HEK293 (cell line): ENCODE results near the gene UVSSA.

Experiments used
- CTCF ChIA-PET: fragments of 350-600 bp; formaldehyde crosslinking; extraction: SDS; loops from one replicate; lab custom pipeline; 2021; ENCODE audit warnings: antibody characterized with exemption; lab: Yijun Ruan, JAX
- POLR2A ChIA-PET: fragments of 300-600 bp; formaldehyde crosslinking; extraction: SDS; loops from one replicate; lab custom pipeline; 2020; ENCODE audit warnings: antibody characterized with exemption, inconsistent platforms; lab: Yijun Ruan, JAX
- H3K27ac ChIP-seq: fragments of 200-500 bp; sonication (Bioruptor generic); 2 replicates; pipeline ENCODE4 v1.5.1; 2014; ENCODE audit warnings: low read depth, low read length, control low read depth, inconsistent platforms; ENCODE audit errors: extremely low read depth
- H3K36me3 ChIP-seq, 2 experiments: fragments of 200-500 bp in 1 of 2; sonication (Bioruptor generic) in 1 of 2; 1 replicate in 1 of 2; 2 replicates in 1 of 2; pipeline ENCODE4 v1.5.1; 2014 to 2017; ENCODE audit warnings: inconsistent platforms in 2 of 2, low read length in 2 of 2; ENCODE audit not compliant: control insufficient read depth in 2 of 2, insufficient read depth in 1 of 2
- H3K4me1 ChIP-seq: fragments of 200-500 bp; sonication (Bioruptor generic); 2 replicates; pipeline ENCODE4 v1.5.1; 2014; ENCODE audit warnings: mild to moderate bottlenecking, low read length, inconsistent platforms; ENCODE audit not compliant: control insufficient read depth, insufficient read depth
- H3K4me3 ChIP-seq: 2 replicates; pipeline ENCODE4 v1.5.1; 2011; ENCODE audit warnings: low read depth, mild to moderate bottlenecking, control low read depth, low read length, moderate library complexity
- H3K9me3 ChIP-seq: fragments of 200-500 bp; sonication (Bioruptor generic); 2 replicates; pipeline ENCODE4 v1.5.1; 2014; ENCODE audit warnings: low read depth, low read length, inconsistent platforms; ENCODE audit not compliant: control insufficient read depth, insufficient read depth
- GFI1B ChIP-seq: fragments of 450-650 bp; formaldehyde crosslinking; IDR thresholded peaks from 2 replicates; pipeline ENCODE4 v1.5.1; 2016; ENCODE audit warnings: missing biosample characterization, missing genetic modification characterization
- PRDM1 ChIP-seq: fragments of 450-650 bp; formaldehyde crosslinking; IDR thresholded peaks from 2 replicates; pipeline ENCODE4; 2016; ENCODE audit warnings: missing biosample characterization, missing genetic modification characterization
- SCRT2 ChIP-seq: fragments of 450-650 bp; formaldehyde crosslinking; IDR thresholded peaks from 2 replicates; pipeline ENCODE4 v1.5.1; 2016; ENCODE audit warnings: missing biosample characterization, missing genetic modification characterization
- ZBTB20 ChIP-seq: fragments of 450-650 bp; formaldehyde crosslinking; IDR thresholded peaks from 2 replicates; pipeline ENCODE4 v1.5.1; 2016; ENCODE audit warnings: missing biosample characterization, missing genetic modification characterization
- ZBTB48 ChIP-seq: fragments of 450-650 bp; formaldehyde crosslinking; IDR thresholded peaks from 2 replicates; pipeline ENCODE4 v1.5.1; 2016; ENCODE audit warnings: missing biosample characterization, missing genetic modification characterization
- ZBTB7A ChIP-seq: fragments of 450-650 bp; formaldehyde crosslinking; IDR thresholded peaks from 2 replicates; pipeline ENCODE4 v1.5.1; 2016; ENCODE audit warnings: low read depth, missing biosample characterization, missing genetic modification characterization
- ZNF138 ChIP-seq: fragments of 450-650 bp; formaldehyde crosslinking; IDR thresholded peaks from 2 replicates; pipeline ENCODE4 v1.5.1; 2016; ENCODE audit warnings: missing biosample characterization, missing genetic modification characterization, borderline replicate concordance
- ZNF148 ChIP-seq: fragments of 450-650 bp; formaldehyde crosslinking; IDR thresholded peaks from 2 replicates; pipeline ENCODE4 v1.5.0; 2017; ENCODE audit warnings: missing biosample characterization, missing genetic modification characterization, borderline replicate concordance
- ZNF157 ChIP-seq: fragments of 450-650 bp; formaldehyde crosslinking; IDR thresholded peaks from 2 replicates; pipeline ENCODE4 v1.5.1; 2016; ENCODE audit warnings: missing biosample characterization, missing genetic modification characterization
- ZNF19 ChIP-seq: fragments of 450-650 bp; formaldehyde crosslinking; IDR thresholded peaks from 2 replicates; pipeline ENCODE4; 2016; ENCODE audit warnings: missing biosample characterization, missing genetic modification characterization, low read depth
- ZNF2 ChIP-seq: fragments of 450-650 bp; formaldehyde crosslinking; IDR thresholded peaks from 2 replicates; pipeline ENCODE4 v1.5.1; 2016; ENCODE audit warnings: missing biosample characterization, missing genetic modification characterization
- ZNF24 ChIP-seq: fragments of 450-650 bp; formaldehyde crosslinking; IDR thresholded peaks from 2 replicates; pipeline ENCODE4 v1.5.1; 2016; ENCODE audit warnings: missing biosample characterization, missing genetic modification characterization
- ZNF266 ChIP-seq: fragments of 450-650 bp; formaldehyde crosslinking; IDR thresholded peaks from 2 replicates; pipeline ENCODE4 v1.5.1; 2016; ENCODE audit warnings: missing biosample characterization, missing genetic modification characterization, low read depth
- ZNF311 ChIP-seq: fragments of 450-650 bp; formaldehyde crosslinking; IDR thresholded peaks from 2 replicates; pipeline ENCODE4 v1.5.1; 2017; ENCODE audit warnings: missing biosample characterization, missing genetic modification characterization, borderline replicate concordance
- ZNF335 ChIP-seq: fragments of 450-650 bp; formaldehyde crosslinking; conservative IDR thresholded peaks from 2 replicates; pipeline ENCODE4 v1.5.1; 2016; ENCODE audit warnings: missing biosample characterization, missing genetic modification characterization
- ZNF366 ChIP-seq: fragments of 450-650 bp; formaldehyde crosslinking; conservative IDR thresholded peaks from 2 replicates; pipeline ENCODE4 v1.5.1; 2016; ENCODE audit warnings: missing biosample characterization, missing genetic modification characterization
- ZNF423 ChIP-seq: fragments of 450-650 bp; formaldehyde crosslinking; IDR thresholded peaks from 2 replicates; pipeline ENCODE4 v1.5.1; 2016; ENCODE audit warnings: missing biosample characterization, missing genetic modification characterization
- ZNF449 ChIP-seq: fragments of 450-650 bp; formaldehyde crosslinking; IDR thresholded peaks from 2 replicates; pipeline ENCODE4 v1.5.1; 2017; ENCODE audit warnings: missing biosample characterization, mild to moderate bottlenecking, missing genetic modification characterization, moderate library complexity
- ZNF560 ChIP-seq: fragments of 450-650 bp; formaldehyde crosslinking; IDR thresholded peaks from 2 replicates; pipeline ENCODE4 v1.5.1; 2017; ENCODE audit warnings: missing biosample characterization, missing genetic modification characterization, borderline replicate concordance
- ZNF639 ChIP-seq: fragments of 450-650 bp; formaldehyde crosslinking; IDR thresholded peaks from 2 replicates; pipeline ENCODE4 v1.5.1; 2016; ENCODE audit warnings: missing biosample characterization, missing genetic modification characterization
- ZNF830 ChIP-seq: fragments of 450-650 bp; IDR thresholded peaks from 2 replicates; pipeline ENCODE4 v1.5.0; 2018; ENCODE audit warnings: missing biosample characterization, missing genetic modification characterization, low read depth, mild to moderate bottlenecking, moderate library complexity
- TF ChIP-seq, protein P1 (sequence below): fragments of 450-650 bp; formaldehyde crosslinking; IDR thresholded peaks from 2 replicates; pipeline ENCODE4; 2016; ENCODE audit warnings: missing biosample characterization, missing genetic modification characterization

Gene UVSSA

DNA sequence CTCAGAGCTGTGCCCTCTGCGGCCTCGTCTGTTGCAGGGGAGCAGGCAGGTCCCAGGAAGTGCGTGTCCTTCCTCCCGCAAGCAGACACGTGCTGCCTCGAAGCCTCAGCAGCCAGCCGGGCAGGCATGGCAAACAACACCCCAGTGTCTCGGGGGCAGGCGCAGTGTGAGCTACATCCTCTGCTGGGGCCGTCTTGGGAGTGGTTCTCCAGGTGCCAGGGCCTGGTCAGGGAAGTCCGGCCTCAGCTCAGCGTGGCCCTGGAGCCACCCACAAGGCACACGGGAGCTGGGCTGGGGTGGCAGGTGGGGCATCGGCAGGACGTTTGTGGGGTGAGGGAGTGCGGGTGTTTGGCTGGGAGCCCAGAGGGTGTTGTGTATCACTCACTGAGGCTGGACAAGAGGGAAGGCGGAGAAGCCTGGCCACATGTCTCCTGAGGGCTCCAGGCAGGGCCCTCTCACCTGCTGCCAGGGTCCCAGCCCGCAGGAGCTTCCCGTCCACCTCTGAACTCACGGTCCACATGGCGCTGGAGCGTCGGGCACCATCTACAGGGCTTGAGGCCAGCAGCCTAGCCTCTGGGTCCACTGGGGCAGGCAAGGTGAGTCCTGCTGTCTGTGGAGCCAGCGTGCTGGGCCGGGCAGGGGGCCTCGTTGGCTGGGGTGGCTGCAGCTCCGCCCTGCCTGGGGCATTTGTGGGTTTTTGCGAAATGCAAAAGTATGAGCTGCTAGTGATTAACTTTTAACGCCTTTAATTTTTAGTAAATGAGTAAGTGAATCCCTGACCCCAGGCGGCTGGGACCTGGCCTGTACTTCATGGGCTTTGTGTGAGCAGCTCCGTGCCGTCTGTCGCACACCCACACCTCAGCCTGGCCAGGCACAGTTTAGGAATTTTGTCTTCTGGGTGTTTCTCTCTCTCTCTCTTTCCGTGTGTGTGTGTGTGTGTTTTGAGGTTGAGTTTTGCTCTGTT, 17.3 kb upstream of the UVSSA start:
- ChIA-PET POLR2A (no interaction called here), CTCF (no interaction called here)
- TF ChIP-seq ZNF366 (no peak), ZNF335 (no peak), ZNF24 (tag by site-specific recombination) (no peak), ZNF266 (tag by site-specific recombination) (no peak), ZNF311 (no peak), ZNF19 (tag by site-specific recombination) (no peak), PRDM1 (tag by site-specific recombination) (no peak), ZNF639 (no peak), ZNF830 (tag by site-specific recombination) (no peak), ZBTB48 (no peak), ZNF148 (tag by site-specific recombination) (no peak), ZNF157 (tag by site-specific recombination) (no peak), ZNF449 (tag by site-specific recombination) (no peak), ZNF423 (no peak)
- Histone ChIP-seq H3K4me3 (no peak overlapping the region), H3K4me1 (no peaks in the 10 kb centered on the region), H3K9me3 (no peaks in the 10 kb centered on the region), H3K27ac (no peak overlapping the region), H3K36me3 (peaks cover 0 to 85% of the 10 kb centered on the region in 2 experiments; a peak in 2 of 3 replicates)

- POLR2A ChIA-PET = no interaction called here
- CTCF ChIA-PET = interaction anchor here (1.2 kb wide), 1 partner anchor 588 kb away, joined by 3 read pairs; no protein-coding TSS in a partner anchor
- no peaks in the 10 kb centered on the region for H3K9me3 ChIP-seq
Observed at GRCh38 chr4:1330761-1331590, 16.0 kb upstream of the UVSSA start.

More at GRCh38 chr4:1330761-1331590, 16.0 kb upstream of the UVSSA start:
- Histone ChIP-seq H3K36me3 (peaks cover 0 to 81% of the 10 kb centered on the region in 2 experiments; a peak in 1 of 3 replicates), H3K27ac (no peak overlapping the region), H3K4me1 (no peaks in the 10 kb centered on the region), H3K4me3 (no peak overlapping the region)
- TF ChIP-seq ZNF560 (tag by site-specific recombination) (no peak), ZNF2 (tag by site-specific recombination) (no peak), GFI1B (tag by site-specific recombination) (no peak), ZBTB20 (tag by site-specific recombination) (no peak), ZNF138 (tag by site-specific recombination) (no peak), ZBTB7A (tag by site-specific recombination) (no peak), SCRT2 (no peak)
- TF ChIP-seq, protein P1, sequence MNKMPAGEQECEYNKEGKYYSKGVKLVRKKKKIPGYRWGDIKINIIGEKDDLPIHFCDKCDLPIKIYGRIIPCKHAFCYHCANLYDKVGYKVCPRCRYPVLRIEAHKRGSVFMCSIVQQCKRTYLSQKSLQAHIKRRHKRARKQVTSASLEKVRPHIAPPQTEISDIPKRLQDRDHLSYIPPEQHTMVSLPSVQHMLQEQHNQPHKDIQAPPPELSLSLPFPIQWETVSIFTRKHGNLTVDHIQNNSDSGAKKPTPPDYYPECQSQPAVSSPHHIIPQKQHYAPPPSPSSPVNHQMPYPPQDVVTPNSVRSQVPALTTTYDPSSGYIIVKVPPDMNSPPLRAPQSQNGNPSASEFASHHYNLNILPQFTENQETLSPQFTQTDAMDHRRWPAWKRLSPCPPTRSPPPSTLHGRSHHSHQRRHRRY (tag by site-specific recombination) = no peak
